GM18868 (cell line): Measurements from ENCODE around the gene SLC16A8.

Experiments used
- ATAC-seq: cut with Tn5 transposase; IDR thresholded peaks from one replicate; pipeline ENCODE4 v1.9.1; 2021; ENCODE audit warnings: mild to moderate bottlenecking, moderate library complexity; ENCODE audit not compliant: unreplicated experiment

Gene SLC16A8

DNA sequence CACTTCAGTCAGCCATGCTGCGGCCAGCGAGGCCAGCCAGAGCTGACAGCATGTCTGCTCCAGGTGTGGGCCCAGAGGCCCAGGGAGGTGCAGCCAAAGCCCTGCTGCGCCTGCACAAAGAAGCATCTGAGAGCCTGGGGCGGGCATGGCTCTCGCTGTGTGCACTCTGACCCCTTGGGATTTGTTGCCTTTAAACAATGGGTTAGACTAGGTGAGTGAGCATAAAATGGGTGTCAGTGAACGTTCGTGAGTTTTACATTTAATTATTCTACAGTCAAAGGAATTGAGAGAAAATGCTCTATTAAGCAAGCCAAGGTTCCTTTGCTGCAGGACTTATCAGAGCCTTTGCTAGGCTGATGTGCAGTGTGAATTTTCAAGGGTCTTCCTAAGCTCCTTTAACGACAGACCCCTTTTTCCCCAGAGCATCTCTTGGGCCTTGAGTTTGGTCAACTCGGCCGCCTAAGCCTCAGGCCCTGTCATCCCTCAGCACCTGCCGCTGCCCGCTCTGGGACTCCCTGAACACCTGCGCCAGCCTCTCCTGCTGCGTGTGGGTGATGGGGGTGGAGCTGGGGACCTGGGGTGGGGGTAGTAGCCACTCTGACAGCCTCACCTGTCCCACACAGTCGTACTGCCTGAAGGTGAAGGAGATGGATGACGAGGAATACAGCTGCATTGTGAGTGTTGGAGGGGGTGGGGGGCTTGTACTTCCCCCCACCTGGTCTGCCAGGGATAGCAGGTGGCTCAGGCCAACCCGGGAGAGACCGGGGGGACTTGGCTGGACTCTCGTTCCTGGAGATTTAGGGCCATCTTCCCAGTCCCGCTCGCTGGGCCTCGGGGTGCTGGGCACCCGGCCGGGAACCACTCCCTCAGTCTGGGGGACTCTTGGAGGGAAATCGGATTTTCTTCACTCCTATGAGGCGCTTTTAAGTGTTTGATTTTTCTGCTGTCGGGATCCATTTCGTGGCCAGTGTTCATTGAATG, 10.5 kb downstream of the SLC16A8 start:
- no peak for ATAC-seq

DNA sequence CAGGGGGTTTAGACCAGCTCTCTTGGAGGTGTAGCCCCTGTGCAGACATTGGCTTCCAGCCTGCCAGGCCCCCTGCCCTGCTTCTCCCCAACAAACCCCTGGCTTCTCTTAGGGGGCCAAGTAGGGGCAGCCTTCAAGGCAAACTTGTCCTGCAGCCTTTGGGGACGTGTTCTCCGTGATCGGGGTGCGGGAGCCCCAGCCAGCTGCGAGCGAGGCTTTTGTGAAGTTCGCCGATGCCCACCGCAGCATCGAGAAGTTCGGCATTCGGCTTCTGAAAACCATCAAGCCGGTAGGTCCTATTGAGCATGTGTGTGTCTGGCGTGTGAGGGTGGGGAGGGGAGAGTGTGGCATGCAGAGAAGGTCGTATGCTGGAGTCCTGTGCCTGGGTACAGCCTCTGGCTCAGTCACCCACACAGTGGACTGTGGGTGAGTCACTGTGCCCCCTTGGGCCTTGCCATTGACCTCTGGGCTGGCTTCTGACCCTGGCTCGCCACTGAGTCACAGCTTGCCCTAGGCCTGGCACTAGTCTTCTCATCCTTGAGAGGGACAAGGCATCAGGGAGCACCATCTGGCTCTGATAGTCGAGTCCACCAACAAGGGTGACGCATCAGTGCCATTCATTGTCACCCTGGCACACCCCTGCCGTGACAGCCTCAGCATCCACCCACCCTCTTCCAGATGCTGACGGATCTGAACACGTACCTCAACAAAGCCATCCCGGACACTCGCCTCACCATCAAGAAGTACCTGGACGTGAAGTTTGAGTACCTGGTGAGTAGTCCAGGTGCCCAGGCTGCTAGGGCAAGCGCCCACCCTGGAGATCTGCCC, 11.4 kb downstream of the SLC16A8 start:
- no peak for ATAC-seq

DNA sequence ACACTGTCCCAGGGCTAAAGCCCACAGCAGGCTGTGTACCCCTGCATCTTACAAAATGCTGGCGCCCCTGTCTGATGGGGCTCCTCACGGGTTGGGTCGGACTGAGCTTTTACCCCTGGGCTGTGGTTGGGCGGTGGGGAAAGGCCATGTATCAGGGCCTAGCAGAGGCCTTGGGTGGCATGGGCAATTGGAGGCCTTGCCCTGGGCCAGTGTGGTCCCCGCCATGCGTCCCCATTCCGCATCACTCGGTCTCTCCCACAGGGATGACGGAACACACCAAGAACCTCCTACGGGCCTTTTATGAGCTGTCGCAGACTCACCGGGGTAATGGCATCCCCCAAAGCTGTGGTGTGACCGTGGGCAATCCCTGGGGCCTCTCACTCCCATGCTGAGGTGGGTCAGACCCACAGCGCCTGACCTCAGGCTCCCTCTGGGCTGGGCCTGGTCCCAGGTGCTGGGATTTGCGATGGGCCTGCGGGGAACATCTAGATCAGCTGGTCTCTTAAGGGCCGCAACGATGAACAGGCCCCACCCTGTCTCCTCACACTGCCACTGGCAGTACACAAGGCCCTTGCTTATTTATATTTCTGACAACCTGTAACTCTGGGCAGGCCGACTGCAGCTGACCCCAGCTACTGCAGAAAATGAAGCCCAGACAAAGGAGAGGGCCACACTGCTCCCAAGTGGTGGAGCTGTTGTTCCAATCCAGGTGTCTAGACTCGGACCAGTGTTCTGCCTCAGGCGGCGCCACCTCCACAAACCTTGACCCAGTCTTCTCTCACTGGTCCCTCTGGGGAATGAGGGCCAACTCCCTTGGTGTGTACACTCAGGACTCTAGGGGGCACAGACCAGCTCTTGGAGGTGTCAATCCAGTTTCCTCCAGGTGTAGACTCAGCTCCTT, 12.3 kb downstream of the SLC16A8 start:
- ATAC-seq, result no peak

DNA sequence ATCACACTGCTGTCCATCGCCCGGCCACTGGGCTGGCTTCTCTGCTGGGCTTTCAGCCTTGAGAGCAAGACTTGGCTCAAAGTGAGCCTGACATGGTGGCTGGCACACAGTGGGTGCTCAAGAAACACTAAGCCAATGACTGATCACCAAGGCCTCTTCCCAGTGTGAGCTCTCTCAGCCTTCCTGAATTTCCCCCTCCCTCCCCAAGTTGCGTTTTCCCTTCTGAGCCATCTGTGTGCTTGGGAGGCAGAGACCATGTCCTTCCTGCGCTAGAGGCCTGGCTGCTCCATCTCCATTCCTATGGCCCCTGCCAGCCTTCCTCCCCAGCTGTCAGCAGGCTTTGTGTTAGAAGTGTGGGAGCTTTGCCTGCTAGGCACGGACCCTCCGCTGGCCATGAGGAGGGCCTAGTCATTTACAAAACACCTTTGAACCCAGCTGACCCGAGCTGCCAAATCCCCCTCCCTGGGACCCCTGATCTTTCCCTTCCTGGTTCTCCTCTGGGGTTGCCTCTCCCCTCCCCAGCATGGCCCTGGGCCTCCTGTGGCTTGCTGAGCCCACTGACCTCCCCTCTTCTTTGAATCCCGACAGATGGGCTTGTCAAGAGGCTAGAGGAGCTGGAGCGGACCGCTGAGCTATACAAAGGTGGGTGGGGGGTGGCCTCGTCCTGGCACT, 13.6 kb downstream of the SLC16A8 start:
- ATAC-seq, result no peak

DNA sequence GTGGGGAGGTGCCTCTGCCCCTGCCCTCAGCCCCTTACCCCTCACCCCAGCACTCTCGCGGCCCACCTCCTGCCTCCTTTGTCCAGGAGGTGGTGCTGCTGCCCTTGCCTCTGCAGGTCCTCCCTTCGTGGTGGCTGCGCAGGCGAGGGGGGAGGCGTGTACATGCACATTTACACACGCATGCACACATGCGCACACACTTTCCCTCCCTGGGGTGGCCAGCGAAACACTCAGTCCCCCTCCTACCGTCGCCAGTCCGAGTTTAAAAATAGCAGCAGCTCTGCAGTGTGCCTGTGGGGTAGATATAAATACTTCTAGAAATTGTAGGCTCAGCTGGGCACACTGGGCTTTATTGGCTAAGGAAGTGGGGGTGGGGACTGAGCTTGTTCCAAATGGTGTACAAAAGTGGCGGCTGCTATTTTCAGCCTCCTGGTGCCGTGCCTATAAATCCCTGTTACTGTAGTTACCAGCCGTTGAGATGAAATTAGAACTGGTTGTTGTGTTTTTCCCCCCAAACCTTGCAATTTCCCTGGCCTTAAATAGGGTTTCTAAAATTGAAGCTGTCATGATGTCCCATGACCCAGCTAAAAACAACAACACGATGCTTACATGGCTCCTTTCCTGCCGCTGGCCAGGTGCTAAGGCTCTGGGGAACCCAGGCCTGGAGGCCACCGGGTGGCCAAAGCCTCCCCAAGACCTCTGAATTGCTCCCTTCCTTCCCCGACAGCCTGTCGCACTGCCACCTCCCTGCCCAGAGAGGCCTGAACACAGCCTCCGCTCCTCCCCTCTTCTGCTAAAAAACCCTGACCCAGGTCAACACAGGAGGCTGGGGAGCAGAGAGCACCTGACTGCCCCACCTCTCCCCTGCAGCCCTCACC, 14.4 kb downstream of the SLC16A8 start:
- no peak for ATAC-seq

DNA sequence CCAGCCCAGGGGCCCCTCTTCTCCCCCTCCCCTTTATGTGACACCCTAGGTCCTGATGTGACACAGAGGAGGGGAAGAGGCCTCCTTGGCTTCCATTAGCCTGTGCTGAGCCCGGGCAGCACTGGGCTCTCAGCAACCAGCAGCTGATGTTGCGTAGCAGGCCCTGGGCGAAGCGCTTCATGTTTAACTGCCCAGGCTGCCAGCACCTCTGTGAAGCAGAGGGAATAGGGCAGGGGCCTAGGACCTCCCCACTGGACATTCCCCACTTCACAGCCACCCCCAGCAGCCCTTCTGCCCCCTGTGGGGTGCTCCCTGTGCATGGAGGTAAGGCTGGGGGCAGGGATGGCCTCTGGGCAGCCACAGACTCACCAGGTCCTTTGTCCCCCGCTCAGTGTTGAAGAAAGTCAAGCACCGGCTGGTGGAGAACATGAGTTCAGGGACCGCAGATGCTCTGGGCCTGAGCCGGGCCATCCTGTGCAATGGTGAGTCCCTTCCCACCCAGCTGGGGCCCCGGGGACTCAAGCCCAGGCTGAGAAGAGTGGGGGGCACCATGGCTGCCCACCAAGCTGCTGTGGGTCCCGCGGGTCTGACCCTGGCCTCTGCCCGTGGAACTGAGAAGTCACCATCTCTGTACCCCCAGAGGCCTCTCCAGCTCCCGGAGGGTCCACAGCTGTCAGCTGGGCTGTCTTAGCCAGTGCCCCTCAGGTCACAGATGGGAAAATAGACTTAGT, 15.2 kb downstream of the SLC16A8 start:
- no peak for ATAC-seq

DNA sequence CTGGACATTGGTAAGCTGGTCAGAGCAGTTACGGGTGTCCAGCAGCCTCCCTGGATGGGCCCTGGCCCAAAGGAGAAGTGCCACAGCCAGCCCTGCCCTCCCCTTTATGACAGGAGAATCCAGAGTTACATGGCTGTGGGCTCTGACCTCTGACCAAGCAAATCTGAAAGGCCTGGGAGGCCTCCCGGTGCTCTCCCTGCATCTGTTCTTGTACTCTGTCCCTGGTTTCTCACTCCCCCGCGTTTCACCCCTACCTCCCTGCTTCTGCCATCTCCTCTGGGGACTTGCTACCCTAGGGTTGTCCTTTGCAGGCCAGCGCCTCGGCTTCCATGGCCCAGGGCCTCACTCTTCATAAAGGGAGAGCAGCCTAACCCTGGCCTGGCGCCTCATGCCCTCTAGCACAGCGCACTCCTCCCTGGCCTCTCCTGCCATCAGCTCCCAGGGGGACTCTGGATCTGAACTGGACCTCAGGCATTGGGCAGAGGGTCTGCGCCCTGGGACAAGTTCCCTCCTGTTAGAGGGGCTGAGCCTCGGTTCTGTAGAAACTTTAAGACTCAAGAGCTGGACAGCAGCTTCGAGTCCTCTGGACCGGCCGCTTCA, 16.1 kb downstream of the SLC16A8 start:
- ATAC-seq, result no peak

DNA sequence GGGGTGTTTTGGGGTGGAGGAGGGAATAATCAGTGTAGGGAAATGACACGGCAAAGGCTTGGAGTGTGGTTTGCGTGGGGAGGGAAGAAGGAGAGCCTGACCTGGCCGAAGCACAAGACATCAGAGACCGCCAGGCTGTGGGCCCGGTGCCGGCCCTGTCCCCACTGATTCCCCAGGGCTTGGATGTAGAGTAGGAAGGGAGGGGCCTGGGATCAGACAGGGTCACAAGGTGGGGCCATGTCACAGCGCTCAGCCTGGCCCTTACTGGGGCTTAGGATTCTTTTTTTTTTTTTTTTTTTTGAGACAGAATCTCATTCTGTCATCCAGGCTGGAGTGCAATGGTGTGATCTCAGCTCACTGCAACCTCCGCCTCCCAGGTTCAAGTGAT, 17.0 kb downstream of the SLC16A8 start:
- no peak for ATAC-seq

DNA sequence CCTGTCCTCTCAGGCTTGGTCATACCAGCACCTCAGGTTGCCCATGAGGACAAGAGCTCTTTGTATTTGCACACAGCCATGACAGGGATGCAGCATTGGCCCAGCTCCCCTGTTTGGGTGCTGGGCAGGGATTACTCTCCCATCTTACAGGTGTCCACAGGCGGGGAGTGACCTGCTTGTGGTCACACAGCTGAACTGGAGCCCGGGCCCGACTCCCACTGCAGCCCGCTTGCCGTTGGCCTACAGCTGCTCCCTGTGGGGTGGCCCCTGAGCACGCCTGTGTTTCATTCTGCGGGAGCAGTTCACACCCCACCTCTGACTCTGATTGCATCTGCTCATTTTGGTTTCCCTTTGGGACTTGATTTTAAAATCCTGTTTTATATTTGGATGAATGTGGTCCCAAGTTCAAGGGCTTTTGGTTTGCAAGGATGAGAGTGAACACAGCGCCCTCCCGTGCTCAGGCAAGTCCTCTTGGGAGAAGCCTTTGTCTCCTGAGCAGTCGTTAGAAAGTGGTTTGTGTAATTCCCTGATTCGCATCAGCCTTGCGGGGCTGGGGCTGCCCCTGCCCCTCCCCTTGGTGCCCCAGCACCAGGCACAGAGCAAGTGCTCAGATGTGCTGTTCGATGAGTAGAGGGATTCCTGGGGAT, 17.5 kb downstream of the SLC16A8 start:
- no peak for ATAC-seq

DNA sequence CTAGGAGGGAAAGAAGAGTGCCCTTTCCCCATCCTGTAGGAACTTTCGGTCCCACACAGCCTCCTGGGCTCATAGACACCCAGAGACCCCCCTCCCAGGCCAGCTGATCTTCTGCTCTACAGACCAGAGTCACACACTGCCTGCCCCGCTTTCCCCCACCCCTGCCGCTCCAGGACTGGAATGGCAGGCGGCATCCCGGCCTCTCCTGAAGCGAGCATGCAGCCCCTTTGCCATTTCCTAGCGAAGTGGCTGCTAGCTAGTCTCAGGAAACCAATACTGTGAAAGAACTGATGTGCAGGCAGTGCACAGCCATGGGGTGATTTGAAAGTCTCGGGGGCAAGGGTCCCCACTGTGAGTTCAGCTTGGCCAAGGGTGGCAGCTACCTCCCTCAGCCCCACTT, 18.4 kb downstream of the SLC16A8 start:
- ATAC-seq, result no peak

DNA sequence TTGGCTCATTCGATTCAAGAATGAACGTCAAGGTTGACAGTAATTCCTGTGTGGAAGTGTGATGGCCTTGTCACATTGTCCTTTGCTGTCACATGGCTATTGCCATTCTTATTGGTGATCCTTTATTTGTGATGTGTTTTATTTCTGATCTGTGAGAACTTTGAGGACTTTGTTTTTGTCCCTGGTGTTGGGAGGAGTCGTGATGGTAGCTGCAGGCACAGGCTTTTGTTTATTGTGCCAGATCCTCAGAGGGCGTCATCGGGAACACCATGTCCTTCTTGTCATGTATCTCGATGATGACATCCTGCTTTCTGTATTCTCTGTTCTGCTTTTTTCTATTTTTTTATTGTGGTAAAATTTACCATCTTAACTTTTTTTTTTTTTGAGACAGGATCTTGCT, 21.2 kb downstream of the SLC16A8 start:
- no peak for ATAC-seq

DNA sequence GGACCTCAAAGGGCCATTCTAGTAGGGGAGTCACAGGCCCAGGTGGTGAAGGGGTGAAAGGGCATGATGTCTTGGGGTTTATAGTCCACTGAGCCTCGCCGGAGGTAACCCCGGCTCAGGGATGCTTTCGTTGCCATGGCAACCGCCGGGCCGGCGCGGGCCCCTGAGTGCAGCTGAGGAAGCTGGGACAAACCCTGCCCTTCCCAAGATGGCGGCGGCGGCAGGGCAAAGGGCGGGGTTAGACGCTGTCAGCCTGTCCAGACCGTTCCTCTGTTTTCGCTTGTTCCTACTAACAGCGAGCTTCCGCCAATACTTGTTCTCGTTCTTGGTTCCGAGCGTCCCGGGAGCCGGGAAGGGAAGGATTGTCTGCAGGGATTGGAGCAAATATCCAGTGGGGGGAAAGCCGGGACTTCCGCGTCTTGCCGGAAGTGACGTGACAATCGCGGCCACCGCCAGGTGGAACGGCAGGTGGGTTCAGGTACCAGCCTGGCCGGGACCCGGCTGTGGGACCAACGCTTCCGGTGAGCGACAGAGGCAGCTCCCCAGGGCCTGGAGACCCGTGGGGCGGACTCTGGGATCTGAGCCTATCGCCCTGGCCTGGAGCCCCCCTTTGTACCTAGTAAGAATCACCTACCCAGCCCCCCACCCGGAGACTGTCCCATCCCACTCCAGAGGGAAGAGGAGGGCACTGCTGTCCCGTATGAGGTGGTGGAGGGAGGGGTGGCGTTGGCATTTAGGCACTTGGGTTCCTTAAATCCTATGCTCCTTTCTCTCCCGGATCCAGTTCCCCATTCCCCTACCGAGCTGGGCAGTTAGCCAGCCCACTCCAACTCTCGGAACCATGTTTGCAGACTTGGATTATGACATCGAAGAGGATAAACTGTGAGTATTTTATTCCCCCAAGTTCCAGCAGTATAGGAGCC, 26.8 kb downstream of the SLC16A8 start, which contains the start of gene PICK1:
PICK1 (plus strand) TSS at position 436 of the 923 bp plus-strand sequence; CDS start at position 842, 406 bp downstream.
- peak; percentile 53 for ATAC-seq

DNA sequence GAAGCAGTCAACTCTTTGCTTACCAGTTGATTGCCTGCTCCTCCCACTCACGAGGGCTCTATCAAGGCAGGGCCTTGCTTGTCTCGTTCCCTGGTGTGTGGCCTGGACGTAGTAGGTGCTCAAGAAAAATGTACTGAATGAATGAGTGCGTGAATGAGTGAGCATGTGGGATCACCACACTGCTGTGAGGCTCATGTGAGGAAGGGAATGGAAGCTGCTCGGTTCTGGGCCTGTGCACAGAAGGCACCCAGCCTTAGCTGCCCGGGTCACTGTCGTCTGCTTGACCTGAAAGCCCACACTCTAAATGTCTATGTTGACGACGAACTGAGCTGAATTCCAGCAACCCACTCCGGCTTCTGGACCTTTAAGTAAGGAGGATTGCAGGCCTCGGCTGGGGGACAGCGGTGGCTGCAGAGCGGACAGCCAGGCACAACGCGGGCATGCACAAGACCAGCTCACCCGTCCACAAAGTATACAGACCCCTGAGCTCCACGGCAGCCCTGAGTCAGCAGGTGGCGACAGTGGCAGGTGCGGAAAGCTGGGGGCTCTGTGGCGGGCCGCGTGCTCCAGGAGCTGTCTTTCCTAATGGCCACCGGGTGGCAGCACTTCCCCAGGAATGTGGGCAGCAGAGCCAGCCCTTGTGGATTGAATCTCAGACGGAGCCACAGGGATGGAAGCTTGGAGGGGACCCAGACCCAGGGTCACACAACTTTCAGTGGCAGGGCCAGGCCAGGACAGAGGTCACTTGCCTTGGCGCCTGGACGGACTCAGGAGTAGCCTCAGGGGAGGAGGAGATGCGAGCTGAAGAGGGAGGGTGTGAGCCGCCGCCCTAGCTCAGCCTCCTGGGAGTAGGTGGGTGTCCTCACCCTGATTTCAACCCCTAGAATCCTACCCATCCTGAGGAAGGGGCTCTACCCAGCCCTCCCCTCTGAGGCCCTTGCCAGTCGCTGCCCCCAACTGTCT, 31.8 kb downstream of the SLC16A8 start:
- peak; percentile 51 for ATAC-seq

DNA sequence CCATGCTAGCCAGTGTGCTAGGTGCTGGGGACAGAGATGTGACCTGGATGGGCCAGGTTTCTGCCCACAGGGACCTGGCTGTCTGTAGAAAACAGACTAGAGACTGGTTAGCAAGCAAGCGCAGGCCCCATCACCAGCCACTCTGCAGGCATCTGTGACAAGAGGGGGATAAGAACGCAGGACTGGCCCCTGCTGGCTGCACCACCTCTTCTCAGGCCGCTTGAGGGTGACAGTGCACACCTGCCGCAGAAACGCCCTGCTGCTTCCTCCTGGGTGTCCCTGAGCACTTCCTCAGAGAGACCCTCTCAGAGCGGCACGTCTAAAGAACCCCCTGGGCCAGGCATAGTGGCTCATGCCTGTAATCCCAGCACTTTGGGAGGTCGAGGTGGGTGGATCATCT, 32.7 kb downstream of the SLC16A8 start:
- ATAC-seq, result no peak

DNA sequence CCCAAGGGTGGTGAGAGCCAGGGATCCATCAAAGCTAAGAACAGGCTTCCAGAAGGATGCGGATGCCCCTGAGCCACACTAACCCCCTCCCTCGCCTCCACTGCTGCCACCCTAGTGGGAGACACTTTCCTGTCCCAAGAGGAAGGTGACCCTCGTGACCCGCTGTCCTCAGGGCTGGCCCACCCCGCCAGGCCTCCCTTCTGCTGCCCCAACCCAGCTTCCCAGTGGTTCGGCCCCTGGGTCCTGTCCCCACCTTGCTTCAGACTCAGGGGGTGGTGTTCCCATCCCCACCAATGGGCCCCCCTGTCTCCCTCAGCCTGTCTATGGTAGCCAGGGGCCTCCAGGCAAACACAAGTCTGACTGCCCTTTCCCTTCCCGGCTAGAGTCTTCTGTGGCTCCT, 33.3 kb downstream of the SLC16A8 start:
- ATAC-seq, result no peak
